HG03066 (cell line): ENCODE measurements around the gene NDUFB6.
"Not testable (repeated sequence)": the region's sequence is repeated elsewhere in the genome, so short reads cannot be mapped to it uniquely, and the experiment has no call there.

Experiments
- ATAC-seq: cut with Tn5 transposase; IDR thresholded peaks from one replicate; pipeline ENCODE4 v1.9.1; 2021; ENCODE audit warnings: low read depth; ENCODE audit not compliant: unreplicated experiment

Gene NDUFB6

GRCh38 chr9:32572900-32573523 lies at the start of gene NDUFB6:
NDUFB6 (minus strand) TSS chr9:32573159; CDS start chr9:32573060, 99 bp downstream.
- ATAC-seq: peak; percentile 87

DNA sequence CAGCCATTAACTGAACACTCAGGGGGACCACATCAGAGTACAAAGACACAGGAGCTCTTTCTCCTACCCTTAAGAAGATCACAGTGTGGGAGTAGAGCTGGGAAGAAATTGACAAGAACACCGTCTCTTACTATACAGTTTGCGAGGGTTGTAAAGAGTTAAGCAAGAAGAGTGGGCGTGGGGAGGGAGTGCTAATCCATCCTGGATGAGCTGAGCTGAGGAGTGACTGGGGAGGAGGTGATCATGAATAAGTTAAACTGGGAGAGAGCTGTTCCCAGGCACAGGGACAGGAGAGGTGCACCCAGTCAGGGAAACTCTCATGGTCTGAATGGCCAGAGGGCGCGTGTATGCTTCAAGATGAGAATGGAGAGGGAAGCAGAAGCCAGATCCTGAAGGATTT lies 45.3 kb upstream of the NDUFB6 start:
- ATAC-seq: no peak

- no peak for ATAC-seq
These were observed 33.9 kb upstream of the NDUFB6 start for GRCh38 chr9:32606811-32607210.

DNA sequence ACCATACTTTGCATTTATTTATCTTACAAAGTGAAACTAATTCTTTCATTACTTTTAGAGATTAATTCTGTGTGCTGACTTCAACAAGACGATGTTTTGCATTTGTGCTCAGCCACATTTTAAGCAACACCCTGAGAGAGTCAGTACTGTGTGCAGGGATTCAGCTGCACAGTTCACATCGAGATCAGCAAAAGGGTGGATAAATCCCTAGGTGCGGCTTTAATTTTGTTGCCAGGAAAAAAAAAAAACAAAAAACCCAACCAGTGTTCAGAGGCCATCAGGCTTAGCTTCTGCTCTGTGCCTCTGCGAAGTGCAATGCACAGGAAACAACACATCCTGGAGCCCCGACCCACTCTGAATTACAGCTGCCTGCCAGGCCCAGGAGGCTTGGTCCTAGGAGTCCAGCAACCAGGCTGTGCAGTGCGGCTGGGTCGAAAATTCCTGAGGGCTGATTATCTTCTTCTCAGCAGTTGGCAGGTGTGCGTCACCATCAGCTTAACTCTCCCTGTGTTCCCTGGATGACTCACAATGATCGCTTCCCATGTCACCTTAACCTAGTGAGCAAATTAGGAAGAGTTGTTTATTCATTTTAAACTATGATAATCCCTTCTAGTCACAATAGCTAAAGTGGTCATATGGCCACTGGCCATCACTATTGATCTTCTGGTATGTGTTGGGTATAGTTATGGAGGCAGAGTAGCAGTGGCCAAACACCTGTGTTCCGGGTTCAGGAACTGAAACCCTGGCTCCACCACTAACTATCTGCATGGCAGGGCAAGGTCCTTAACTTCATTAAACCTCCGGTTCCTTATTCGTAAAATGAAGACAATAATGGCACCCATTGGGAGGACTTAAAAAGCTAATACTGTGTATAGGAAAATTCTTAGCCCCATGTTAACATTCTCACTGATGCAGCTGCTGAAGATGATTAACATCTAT lies 31.2 kb upstream of the NDUFB6 start:
- no peak for ATAC-seq

- ATAC-seq: not testable (repeated sequence)
These were observed 26.1 kb upstream of the NDUFB6 start for GRCh38 chr9:32599021-32599420.

- ATAC-seq: no peak
These were observed 24.0 kb upstream of the NDUFB6 start for GRCh38 chr9:32596936-32597335.

DNA sequence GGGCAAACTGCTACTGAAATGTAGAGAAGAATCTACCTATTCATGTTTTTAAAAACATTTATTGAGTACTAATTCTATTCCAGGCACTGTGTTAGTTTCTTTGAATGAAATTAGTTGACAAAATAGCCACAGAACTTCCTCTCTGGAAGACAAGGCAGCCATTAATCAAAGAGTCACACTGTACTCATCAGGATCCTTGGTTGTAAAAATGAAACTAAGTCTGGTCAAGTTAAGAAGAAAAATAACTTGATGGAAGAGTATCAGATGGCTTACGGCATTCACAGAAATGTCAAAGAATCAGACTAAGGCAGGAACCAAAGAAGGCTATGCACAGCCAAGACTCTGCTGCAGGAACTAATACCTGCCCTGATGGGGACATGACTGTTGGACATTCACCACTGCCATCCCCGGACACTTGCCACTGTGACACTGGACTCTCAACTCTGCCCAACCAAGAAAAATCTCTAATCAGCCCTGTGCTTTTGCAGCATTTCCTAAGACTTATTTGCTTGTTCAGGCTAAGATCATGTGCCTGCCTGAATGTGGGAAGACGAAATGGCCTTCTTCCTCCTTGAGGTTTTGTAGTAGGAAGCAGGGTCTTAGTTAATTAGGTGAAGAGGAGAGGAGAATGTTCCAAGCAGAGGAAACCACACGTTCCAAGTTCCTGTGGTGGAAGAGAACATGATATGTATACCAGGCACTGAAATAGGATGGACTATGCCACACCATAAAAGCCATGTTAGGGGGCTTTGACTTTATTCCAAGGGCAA lies 23.3 kb upstream of the NDUFB6 start:
- no peak for ATAC-seq

GRCh38 chr9:32590898-32591297 lies 17.9 kb upstream of the NDUFB6 start:
- no peak for ATAC-seq

DNA sequence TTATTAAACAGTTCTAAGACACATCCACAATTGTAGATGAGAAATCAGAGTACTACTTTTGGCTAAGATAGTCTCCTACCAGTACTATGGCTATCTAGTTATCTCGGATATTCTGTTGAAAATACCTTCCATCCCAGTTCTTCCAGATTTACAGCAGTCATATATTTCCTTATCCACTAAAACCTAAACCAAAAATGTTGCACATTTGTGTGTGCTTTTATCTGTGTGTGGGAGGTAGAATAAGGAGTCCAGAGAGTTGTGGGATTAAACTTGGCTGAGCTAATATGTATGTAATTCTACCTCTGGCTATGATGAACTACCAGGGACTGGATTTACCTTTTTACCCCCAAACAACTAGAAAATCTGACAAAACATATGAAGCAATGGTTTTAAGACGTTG lies 17.5 kb upstream of the NDUFB6 start:
- ATAC-seq: no peak

DNA sequence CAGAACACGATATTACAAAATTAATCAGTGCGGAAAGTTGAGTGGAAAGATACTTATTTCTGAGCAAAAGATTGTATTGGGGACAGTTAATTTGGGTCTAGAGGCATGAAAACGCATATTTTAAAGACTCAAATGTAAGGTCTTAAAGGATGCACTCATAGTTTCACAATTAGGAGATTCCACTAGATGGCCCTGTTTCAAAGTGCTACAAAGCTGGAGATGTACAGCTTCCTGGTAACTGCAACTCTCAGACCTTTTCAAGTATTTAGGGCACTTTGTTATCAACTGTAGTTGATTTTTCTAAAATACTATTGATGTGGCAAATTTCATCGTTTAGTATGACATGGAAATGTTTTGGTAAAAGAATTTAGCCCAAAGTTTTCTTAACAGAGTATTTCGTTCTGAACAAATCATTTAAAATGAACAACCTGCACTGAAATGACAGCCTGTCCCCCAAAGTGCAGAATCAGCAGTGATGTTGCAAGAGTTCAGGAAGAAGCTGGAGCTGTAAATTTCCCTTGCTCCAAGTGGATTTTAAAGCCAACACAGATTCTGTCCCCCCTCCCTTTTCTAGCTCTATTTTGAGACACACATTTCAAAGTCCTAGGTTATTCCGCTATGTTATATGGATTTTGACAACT lies 16.2 kb upstream of the NDUFB6 start:
- no peak for ATAC-seq

- no peak for ATAC-seq
These were observed 14.9 kb upstream of the NDUFB6 start for GRCh38 chr9:32587901-32588300.

DNA sequence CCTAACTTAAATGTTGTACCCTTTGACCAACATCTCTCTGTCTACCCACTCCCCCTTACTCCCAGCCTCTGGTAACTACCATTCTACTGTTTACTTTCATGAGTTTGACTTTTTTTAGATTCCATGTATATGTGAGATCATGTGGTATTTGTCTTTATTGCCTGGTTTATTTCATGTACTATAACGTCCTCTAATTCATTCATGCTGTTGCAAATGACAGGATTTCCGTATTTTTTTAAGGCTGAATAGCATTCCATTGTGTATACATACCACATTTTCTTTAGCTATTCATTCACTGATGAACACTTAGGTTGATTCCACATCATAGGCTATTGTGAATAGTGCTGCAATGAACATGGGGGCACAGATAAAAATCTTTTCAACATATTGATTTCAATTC lies 11.8 kb upstream of the NDUFB6 start:
- no peak for ATAC-seq

GRCh38 chr9:32581512-32582143 lies 8.7 kb upstream of the NDUFB6 start:
- no peak for ATAC-seq

- ATAC-seq: no peak
These were observed 7.8 kb upstream of the NDUFB6 start for GRCh38 chr9:32580631-32581300.

GRCh38 chr9:32579706-32580331 lies 6.9 kb upstream of the NDUFB6 start:
- ATAC-seq: peak; percentile 63

- no peak for ATAC-seq
These were observed 6.0 kb upstream of the NDUFB6 start for GRCh38 chr9:32578976-32579375.

- ATAC-seq: no peak
These were observed 4.4 kb upstream of the NDUFB6 start for GRCh38 chr9:32577316-32577715.

DNA sequence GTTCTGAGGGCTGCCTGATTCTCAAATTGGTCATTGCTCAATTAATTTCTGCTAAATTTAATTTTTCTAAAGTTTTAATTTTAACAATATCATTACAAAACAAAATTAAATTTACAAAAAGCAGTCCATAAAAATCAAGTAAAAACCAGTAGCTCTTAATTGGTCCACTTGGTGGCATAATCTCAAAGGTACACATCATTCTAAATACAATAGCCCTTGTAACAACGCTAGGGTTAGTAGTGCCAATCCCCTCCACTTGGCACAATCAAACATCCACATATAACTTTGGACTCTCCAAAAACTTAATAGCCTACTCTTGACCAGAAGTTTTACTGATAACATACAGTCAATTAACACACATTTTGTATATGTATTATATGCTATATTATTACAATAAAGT lies 1.9 kb upstream of the NDUFB6 start:
- no peak for ATAC-seq

DNA sequence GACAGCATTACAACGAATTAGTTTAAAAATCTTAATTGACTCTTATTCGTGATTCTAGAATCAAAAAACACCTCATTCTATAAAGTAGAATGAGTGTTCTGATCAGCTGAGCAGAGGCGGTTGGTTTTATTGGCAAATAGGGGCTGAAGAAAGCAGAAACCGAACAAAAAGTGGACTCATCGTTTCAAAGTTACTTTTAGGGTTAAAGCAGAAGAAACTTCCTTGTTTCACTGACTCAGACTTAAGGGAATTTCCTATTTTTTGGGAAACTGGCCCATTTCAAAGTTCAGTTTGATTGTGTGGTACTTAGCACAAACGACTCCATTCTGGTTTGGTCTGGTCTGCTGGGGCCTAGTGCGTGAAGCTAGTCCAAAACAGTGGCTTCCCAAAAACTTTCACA lies 862 bp upstream of the NDUFB6 start:
- ATAC-seq: no peak
